ENCODE measurements around the gene EIF4EBP2. TPM values are rescaled to one million over a fixed set of nuclear protein-coding genes. Genes with fewer than 3 reads are reported as not detected.

EIF4EBP2 gene
- polyA plus RNA-seq, 1 donor (not counting 4 experiments of a cell fraction or from before 2014, with no cell fraction given) = 18.9 TPM

- Histone ChIP-seq H3K4me2 (ENCODE audit: control insufficient read depth, extremely low read depth, insufficient read depth, low read depth, low read length) (no peak overlapping the region), H3K27ac (ENCODE audit: control insufficient read depth, insufficient read depth, low read length) (no peak overlapping the region), H2AFZ (ENCODE audit: control insufficient read depth, low read length) (no peak overlapping the region), H3K9me1 (ENCODE audit: control insufficient read depth, extremely low read depth, insufficient read depth, low read length) (no peaks in the 10 kb centered on the region), H3K4me1 (ENCODE audit: control insufficient read depth, extremely low read depth, insufficient read depth, low read length) (no peaks in the 10 kb centered on the region), H3K9ac (ENCODE audit: control insufficient read depth, extremely low read depth, insufficient read depth, low read length) (no peak overlapping the region), H3K9me3 (ENCODE audit: control insufficient read depth, low read depth, low read length) (no peaks in the 10 kb centered on the region), H3K4me3 (ENCODE audit: control insufficient read depth in 2 of 3, extremely low read depth in 1 of 3, insufficient read depth in 2 of 3, low read depth in 1 of 3, low read length in 3 of 3) (no peak overlapping the region), H3K36me3 (ENCODE audit: control insufficient read depth in 2 of 2, extremely low read depth in 1 of 2, insufficient read depth in 2 of 2, low read length in 2 of 2) (peaks cover 33 to 35% of the 10 kb centered on the region in 2 experiments), H3K27me3 (ENCODE audit: control insufficient read depth, extremely low read depth, insufficient read depth, low read length) (no peaks in the 10 kb centered on the region), H4K20me1 (ENCODE audit: control insufficient read depth, extremely low read depth, insufficient read depth, low read length) (no peaks in the 10 kb centered on the region), H3K79me2 (ENCODE audit: control insufficient read depth, insufficient read depth, low read length) (no peaks in the 10 kb centered on the region)
- FAIRE-seq (no peak), DNase-seq (ENCODE audit: low read depth, low spot score) (no peak)
- dilution Hi-C loops (cut with MboI; ENCODE audit: extremely low pct_ligation_motif_present, low sequenced_read_pairs) = no loop called here
- TF ChIP-seq EZH2 (IDR thresholded peaks at IDR 0.05; ENCODE audit: low read length) (no peak), CTCF (optimal IDR thresholded peaks at IDR 0.05 in 1 of 3, IDR thresholded peaks at IDR 0.05 in 1 of 3, conservative IDR thresholded peaks at IDR 0.05 in 1 of 3; ENCODE audit: extremely low read depth in 1 of 3, insufficient read depth in 2 of 3, low read length in 3 of 3) (no peak)
Observed at GRCh38 chr10:70424320-70424719, 20.4 kb downstream of the EIF4EBP2 start.

GRCh38 chr10:70425096-70425495 lies 21.2 kb downstream of the EIF4EBP2 start:
- no peak overlapping the region for H3K9ac ChIP-seq (ENCODE audit: control insufficient read depth, extremely low read depth, insufficient read depth, low read length)
- no peaks in the 10 kb centered on the region for H3K9me1 ChIP-seq (ENCODE audit: control insufficient read depth, extremely low read depth, insufficient read depth, low read length)
- H3K36me3 ChIP-seq (ENCODE audit: control insufficient read depth in 2 of 2, extremely low read depth in 1 of 2, insufficient read depth in 2 of 2, low read length in 2 of 2) = peaks cover 33 to 37% of the 10 kb centered on the region in 2 experiments
- no peak overlapping the region for H3K4me3 ChIP-seq (ENCODE audit: control insufficient read depth in 2 of 3, extremely low read depth in 1 of 3, insufficient read depth in 2 of 3, low read depth in 1 of 3, low read length in 3 of 3)
- H3K9me3 ChIP-seq (ENCODE audit: control insufficient read depth, low read depth, low read length) = no peaks in the 10 kb centered on the region
- no peaks in the 10 kb centered on the region for H4K20me1 ChIP-seq (ENCODE audit: control insufficient read depth, extremely low read depth, insufficient read depth, low read length)
- no peak for TF ChIP-seq EZH2 (IDR thresholded peaks at IDR 0.05; ENCODE audit: low read length)
- TF ChIP-seq CTCF (optimal IDR thresholded peaks at IDR 0.05 in 1 of 3, IDR thresholded peaks at IDR 0.05 in 1 of 3, conservative IDR thresholded peaks at IDR 0.05 in 1 of 3; ENCODE audit: extremely low read depth in 1 of 3, insufficient read depth in 2 of 3, low read length in 3 of 3) = no peak
- H3K27me3 ChIP-seq (ENCODE audit: control insufficient read depth, extremely low read depth, insufficient read depth, low read length) = no peaks in the 10 kb centered on the region
- dilution Hi-C loops (cut with MboI; ENCODE audit: extremely low pct_ligation_motif_present, low sequenced_read_pairs) = no loop called here
- no peaks in the 10 kb centered on the region for H3K4me1 ChIP-seq (ENCODE audit: control insufficient read depth, extremely low read depth, insufficient read depth, low read length)
- H3K4me2 ChIP-seq (ENCODE audit: control insufficient read depth, extremely low read depth, insufficient read depth, low read depth, low read length) = no peak overlapping the region
- no peaks in the 10 kb centered on the region for H3K79me2 ChIP-seq (ENCODE audit: control insufficient read depth, insufficient read depth, low read length)
- no peak overlapping the region for H2AFZ ChIP-seq (ENCODE audit: control insufficient read depth, low read length)
- DNase-seq (ENCODE audit: low read depth, low spot score) (no peak), FAIRE-seq (no peak)
- no peak overlapping the region for H3K27ac ChIP-seq (ENCODE audit: control insufficient read depth, insufficient read depth, low read length)
